GM12865 (cell line): ENCODE measurements around the gene NUDT8.
"Not testable (repeated sequence)": the region's sequence is repeated elsewhere in the genome, so short reads cannot be mapped to it uniquely, and the experiment has no call there.

Experiments
- DNase-seq: peaks from one replicate; pipeline ENCODE4 v3.0.0; 2010; ENCODE audit warnings: low read depth
- H3K4me3 ChIP-seq: 2 replicates; pipeline ENCODE4 v1.5.1; 2011; ENCODE audit warnings: mild to moderate bottlenecking, low read depth, low read length, control low read depth
- TF ChIP-seq, protein P1 (sequence below): IDR thresholded peaks from 2 replicates; pipeline ENCODE4 v1.5.1; 2011; ENCODE audit warnings: low read length, control low read depth, low read depth, inconsistent platforms; ENCODE audit not compliant: insufficient read depth; ENCODE audit errors: missing control alignments

NUDT8 gene

DNA sequence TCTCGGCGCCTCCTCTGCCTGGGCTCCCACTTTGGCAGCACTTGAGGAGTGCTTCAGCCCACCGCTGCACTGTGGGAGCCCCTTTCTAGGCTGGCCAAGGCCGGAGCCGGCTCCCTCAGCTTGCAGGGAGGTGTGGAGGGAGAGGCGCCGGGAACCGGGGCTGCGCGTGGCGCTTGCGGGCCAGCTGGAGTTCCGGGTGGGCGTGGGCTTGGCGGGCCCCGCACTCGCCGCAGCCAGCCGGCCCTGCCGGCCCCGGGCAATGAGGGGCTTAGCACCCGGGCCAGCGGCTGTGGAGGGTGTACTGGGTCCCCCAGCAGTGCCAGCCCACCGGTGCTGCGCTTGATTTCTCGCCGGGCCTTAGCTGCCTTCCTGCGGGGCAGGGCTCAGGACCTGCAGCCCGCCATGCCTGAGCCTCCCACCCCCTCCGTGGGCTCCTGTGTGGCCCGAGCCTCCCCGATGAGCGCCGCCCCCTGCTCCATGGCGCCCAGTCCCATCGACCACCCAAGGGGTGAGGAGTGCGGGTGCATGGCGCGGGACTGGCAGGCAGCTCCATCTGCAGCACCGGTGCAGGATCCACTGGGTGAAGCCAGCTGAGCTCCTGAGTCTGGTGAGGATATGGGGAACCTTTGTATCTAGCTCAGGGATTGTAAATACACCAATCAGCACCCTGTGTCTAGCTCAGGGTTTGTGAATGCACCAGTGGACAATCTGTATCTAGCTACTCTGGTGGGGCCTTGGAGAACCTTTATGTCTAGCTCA is 10.7 kb downstream of the NUDT8 start:
- not testable (repeated sequence) for H3K4me3 ChIP-seq, DNase-seq

DNA sequence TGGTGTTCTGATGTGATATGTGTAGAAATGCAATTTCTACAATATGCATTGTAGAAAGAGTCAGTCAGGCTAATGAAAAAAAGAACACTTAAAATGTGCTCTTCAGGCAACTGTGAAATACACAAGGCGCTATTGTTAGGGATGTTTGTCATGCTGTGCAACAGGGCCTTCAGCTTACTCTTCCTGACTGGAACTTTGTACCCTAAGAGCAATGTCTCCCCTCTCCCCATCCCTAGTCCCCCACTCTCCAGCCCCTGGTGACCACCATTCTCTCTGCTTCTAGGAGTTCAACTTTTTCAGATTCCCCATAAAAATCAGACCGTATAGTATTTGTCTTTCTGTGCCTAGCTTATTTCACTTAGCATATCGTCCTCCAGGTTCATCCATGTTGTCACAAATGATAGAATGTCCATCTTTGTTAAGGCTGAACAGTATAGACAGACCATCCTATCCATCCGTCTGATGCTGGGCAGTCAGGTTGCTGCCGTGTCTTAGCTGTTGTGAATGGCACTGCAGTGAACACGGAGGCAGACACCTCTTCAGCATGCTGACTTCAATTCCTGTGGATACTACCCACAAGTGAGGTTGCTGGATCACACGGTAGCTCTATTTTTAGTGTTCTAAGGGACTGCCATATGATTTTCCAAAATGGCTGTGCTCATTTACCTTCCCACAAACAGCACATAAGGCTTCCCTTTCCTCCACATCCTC is 12.3 kb downstream of the NUDT8 start:
- no peak overlapping the region for H3K4me3 ChIP-seq

DNA sequence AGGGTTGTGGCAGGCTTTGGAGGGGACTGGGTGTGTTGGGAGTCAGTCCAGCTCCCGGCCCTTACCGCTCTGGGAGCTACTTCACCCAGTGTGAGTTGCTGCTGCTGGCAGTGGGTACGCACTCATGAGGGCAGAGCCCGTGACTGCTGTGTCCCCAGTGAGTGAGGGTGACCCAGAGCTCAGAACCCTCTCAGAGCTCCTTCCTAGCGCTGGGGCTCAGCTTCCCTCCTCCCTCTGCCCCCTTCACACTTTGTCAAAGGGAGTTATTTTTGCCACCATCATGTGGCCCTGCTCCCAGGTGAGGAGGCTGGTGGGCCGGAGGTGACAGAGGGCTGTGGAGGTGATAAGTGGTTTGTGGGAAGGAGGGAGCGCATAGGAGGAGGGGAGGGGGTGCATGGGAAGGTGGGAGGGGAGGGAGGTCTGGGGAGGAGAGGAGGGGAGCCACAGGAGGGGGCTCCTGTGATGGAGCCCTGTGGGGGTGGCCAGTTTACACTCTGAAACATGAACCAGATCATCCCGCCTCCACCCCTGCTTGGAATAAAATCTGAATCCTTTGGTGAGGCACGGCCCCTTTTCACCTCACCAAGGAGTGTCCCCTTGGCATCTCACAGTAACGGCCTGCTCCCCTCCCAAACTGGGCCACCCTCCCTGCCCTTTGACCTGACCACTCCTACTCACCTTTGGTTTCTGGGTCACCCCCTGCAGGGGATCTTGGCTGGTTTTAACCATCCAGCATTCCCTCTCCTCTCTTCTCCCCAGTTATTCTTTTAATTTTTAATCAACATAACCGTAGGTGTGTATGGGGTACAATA is 13.1 kb downstream of the NUDT8 start:
- TF ChIP-seq, protein P1, sequence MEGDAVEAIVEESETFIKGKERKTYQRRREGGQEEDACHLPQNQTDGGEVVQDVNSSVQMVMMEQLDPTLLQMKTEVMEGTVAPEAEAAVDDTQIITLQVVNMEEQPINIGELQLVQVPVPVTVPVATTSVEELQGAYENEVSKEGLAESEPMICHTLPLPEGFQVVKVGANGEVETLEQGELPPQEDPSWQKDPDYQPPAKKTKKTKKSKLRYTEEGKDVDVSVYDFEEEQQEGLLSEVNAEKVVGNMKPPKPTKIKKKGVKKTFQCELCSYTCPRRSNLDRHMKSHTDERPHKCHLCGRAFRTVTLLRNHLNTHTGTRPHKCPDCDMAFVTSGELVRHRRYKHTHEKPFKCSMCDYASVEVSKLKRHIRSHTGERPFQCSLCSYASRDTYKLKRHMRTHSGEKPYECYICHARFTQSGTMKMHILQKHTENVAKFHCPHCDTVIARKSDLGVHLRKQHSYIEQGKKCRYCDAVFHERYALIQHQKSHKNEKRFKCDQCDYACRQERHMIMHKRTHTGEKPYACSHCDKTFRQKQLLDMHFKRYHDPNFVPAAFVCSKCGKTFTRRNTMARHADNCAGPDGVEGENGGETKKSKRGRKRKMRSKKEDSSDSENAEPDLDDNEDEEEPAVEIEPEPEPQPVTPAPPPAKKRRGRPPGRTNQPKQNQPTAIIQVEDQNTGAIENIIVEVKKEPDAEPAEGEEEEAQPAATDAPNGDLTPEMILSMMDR = no peak
- H3K4me3 ChIP-seq = no peak overlapping the region
- no peak for DNase-seq

More for the DNA sequence above, 12.3 kb downstream of the NUDT8 start:
- no peak for DNase-seq
- TF ChIP-seq, protein P1 = no peak

DNA sequence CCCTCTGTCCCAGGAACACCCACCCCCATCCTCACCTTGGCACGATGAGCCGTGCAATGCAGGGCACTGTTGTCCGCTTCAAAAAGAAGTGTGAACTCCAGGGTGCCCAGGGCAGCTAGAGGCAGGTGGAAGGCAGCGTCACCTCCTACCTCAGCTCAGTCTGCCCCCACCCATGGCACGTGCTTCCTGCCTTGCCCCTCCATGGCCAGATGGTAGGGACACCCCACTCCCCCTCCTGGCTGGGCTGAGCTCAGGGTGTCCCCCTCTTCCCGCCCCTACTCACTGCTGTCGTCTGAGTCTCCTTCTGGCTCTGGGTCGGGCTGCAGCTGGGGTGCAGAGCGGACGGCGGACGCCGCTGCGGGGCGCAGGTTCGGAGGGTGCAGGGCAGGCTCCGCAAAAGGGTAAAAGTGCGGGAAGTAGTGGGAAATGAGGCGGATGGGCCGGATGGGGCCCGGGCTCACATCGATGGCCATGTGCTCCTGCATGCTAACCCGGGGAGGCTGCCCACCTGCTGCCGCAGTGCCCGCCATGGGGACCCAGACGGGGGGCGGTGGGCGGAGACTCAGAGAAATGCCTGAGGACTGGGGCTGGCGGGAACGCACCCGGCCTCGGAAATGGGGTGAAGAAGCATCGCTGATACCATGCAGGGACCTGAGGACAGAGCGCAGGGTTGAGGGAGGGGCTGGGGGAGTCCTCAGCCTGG is 13.9 kb downstream of the NUDT8 start:
- H3K4me3 ChIP-seq = no peak overlapping the region
- TF ChIP-seq, protein P1 = no peak
- DNase-seq = no peak

DNA sequence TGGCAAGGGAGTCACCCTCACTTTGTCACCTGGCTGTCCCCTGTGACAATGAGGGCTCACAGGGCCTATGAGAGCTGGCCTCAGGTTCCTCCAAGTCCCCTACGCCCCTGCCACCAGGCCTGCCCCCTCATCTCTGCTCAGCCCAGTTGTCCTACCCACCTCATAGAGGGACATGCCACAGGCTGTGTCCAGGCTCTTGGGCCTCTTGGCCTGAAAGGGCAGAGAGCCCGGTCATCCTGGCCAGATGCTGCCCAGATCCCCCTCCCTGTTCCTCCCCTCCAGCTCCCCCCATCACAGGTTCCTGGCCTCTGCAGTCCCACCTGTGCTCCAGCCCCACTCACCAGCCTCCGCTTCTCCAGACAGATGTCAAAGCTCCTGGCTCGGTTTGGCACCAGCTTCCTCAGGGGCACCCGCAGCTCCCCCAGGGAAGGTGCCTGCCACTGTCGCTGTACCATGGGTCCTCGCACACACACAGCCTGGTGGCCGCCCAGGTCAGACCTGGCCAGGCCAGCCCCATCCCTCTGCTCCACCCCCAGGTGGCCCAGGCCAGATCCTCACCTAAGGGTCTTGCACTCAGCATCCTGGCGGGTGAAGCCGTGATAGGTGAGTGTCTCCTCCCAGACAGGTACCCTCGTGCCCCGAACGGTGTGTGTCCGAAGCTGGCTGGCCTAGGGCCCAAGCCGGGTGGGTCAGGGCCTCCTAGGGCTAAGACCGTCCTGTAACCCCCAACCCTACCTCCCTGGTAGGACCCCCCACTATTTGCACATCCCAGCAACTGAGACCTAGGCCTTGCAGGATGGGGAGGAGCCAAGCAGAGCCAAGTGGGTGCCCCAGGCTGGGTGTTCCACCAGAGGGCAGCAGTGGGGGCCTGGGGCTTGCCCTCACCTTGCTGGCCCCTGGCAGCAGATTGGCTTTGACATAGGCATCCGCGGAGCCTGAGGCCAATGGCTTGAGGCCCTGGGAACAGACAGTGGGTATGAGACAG is 14.7 kb downstream of the NUDT8 start:
- TF ChIP-seq, protein P1 = peak; percentile 71
- peak; percentile 64 for DNase-seq
- H3K4me3 ChIP-seq = peak overlapping the region; percentile 47

DNA sequence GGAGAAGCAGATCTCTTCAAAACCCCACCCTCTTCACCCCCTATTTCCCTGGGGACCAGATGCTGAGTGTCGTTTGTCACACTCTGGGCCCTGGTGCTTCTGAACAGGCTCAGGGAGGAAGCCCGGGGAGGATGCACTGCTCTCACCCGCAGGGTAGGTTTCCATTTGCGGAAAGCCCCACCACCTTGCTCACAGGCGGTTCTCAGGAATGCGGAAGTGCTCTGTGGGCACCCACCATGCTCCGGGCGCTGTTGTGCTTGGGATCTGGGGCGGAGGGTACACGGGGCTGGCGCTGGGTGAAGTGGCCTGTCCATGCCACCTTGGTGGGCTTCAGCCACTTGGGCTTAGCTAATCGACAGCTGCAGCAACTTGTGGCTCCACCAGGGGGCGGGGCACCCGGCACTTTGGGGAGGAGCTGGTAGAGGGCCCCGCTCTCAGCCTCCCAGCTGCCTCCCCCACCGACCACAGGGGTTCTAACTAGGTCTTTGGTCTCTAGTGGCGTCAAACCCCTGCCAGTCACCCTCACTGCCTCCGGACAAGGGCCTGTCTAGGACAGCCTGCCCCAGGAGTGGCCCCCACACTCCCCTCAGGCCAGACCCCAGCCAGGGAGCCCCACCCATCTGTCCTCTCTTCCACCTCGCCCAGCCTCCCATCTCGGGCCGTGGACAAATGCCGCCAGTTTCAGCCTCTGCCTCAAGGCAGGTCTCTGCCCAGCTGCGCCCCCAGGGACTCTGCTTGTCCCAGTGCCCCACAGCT is 15.6 kb downstream of the NUDT8 start:
- DNase-seq = peak; percentile 96
- TF ChIP-seq, protein P1 = peak; percentile 52
- H3K4me3 ChIP-seq = peak overlapping the region; percentile 47
